ENCODE measurements around the gene NWD2. TPM values are rescaled to one million over a fixed set of nuclear protein-coding genes. Genes with fewer than 3 reads are reported as not detected.
A peak's percentile ranks its signal among the peaks of the same experiment; 100 is the strongest.

The NWD2 gene
- total and polyA plus RNA-seq, 4 donors, result 3.5 to 10.3 (median 9.1) TPM

GRCh38 chr4:37445023-37445422, 200.5 kb downstream of the NWD2 start:
- no peak overlapping the region for H3K4me3 ChIP-seq (ENCODE audit: low read depth, low read length)
- H3K27me3 ChIP-seq (ENCODE audit: control insufficient read depth, insufficient read depth, low read length), result no peaks in the 10 kb centered on the region
- WGBS (ENCODE audit: insufficient coverage), result 98% methylated on average over 7 of the region's 9 CpGs

GRCh38 chr4:37446016-37446415, 201.5 kb downstream of the NWD2 start:
- H3K4me3 ChIP-seq (ENCODE audit: low read depth, low read length), result no peak overlapping the region
- H3K36me3 ChIP-seq (ENCODE audit: control insufficient read depth, insufficient read depth, low read length), result no peaks in the 10 kb centered on the region
- no peaks in the 10 kb centered on the region for H3K9me3 ChIP-seq (ENCODE audit: control insufficient read depth, insufficient read depth, low read length)
- H3K27ac ChIP-seq (ENCODE audit: low read depth, low read length), result no peak overlapping the region
- no peaks in the 10 kb centered on the region for H3K27me3 ChIP-seq (ENCODE audit: control insufficient read depth, insufficient read depth, low read length)
- no peaks in the 10 kb centered on the region for H3K4me1 ChIP-seq (ENCODE audit: control insufficient read depth, insufficient read depth, low read length)
- WGBS (ENCODE audit: insufficient coverage), result 78% methylated on average over 8 of the region's 8 CpGs
- DNase-seq (ENCODE audit: low read depth in 4 of 6, low spot score in 6 of 6), result no peak

More at GRCh38 chr4:37445023-37445422, 200.5 kb downstream of the NWD2 start:
- Histone ChIP-seq H3K27ac (ENCODE audit: low read depth, low read length) (no peak overlapping the region), H3K4me1 (ENCODE audit: control insufficient read depth, insufficient read depth, low read length) (no peaks in the 10 kb centered on the region), H3K9me3 (ENCODE audit: control insufficient read depth, insufficient read depth, low read length) (no peaks in the 10 kb centered on the region), H3K36me3 (ENCODE audit: control insufficient read depth, insufficient read depth, low read length) (no peaks in the 10 kb centered on the region)
- DNase-seq (ENCODE audit: low read depth in 4 of 6, low spot score in 6 of 6), result no peak

GRCh38 chr4:37447886-37448285, 203.3 kb downstream of the NWD2 start:
- Histone ChIP-seq H3K9me3 (ENCODE audit: control insufficient read depth, insufficient read depth, low read length) (no peaks in the 10 kb centered on the region), H3K36me3 (ENCODE audit: control insufficient read depth, insufficient read depth, low read length) (no peaks in the 10 kb centered on the region), H3K4me1 (ENCODE audit: control insufficient read depth, insufficient read depth, low read length) (no peaks in the 10 kb centered on the region), H3K27ac (ENCODE audit: low read depth, low read length) (no peak overlapping the region), H3K27me3 (ENCODE audit: control insufficient read depth, insufficient read depth, low read length) (no peaks in the 10 kb centered on the region), H3K4me3 (ENCODE audit: low read depth, low read length) (no peak overlapping the region)
- WGBS (ENCODE audit: insufficient coverage), result no CpG with 5 or more reads among the region's 3 CpGs
- DNase-seq (ENCODE audit: low read depth in 4 of 6, low spot score in 6 of 6), result no peak

GRCh38 chr4:37450309-37450708, 205.8 kb downstream of the NWD2 start:
- Histone ChIP-seq H3K4me3 (ENCODE audit: low read depth, low read length) (no peak overlapping the region), H3K27me3 (ENCODE audit: control insufficient read depth, insufficient read depth, low read length) (no peaks in the 10 kb centered on the region), H3K4me1 (ENCODE audit: control insufficient read depth, insufficient read depth, low read length) (peaks cover 11% of the 10 kb centered on the region), H3K36me3 (ENCODE audit: control insufficient read depth, insufficient read depth, low read length) (no peaks in the 10 kb centered on the region), H3K27ac (ENCODE audit: low read depth, low read length) (no peak overlapping the region), H3K9me3 (ENCODE audit: control insufficient read depth, insufficient read depth, low read length) (no peaks in the 10 kb centered on the region)
- DNase-seq (ENCODE audit: low read depth in 4 of 6, low spot score in 6 of 6), result no peak
- 100% methylated on average over 1 of the region's 2 CpGs for WGBS (ENCODE audit: insufficient coverage)

- WGBS (ENCODE audit: insufficient coverage), result 100% methylated on average over 1 of the region's 1 CpG
- no peaks in the 10 kb centered on the region for H3K27me3 ChIP-seq (ENCODE audit: control insufficient read depth, insufficient read depth, low read length)
Observed at GRCh38 chr4:37450911-37451310, 206.4 kb downstream of the NWD2 start.

GRCh38 chr4:37451656-37452055, 207.1 kb downstream of the NWD2 start:
- Histone ChIP-seq H3K9me3 (ENCODE audit: control insufficient read depth, insufficient read depth, low read length) (no peaks in the 10 kb centered on the region), H3K27ac (ENCODE audit: low read depth, low read length) (no peak overlapping the region), H3K27me3 (ENCODE audit: control insufficient read depth, insufficient read depth, low read length) (no peaks in the 10 kb centered on the region), H3K36me3 (ENCODE audit: control insufficient read depth, insufficient read depth, low read length) (no peaks in the 10 kb centered on the region), H3K4me1 (ENCODE audit: control insufficient read depth, insufficient read depth, low read length) (peaks cover 11% of the 10 kb centered on the region), H3K4me3 (ENCODE audit: low read depth, low read length) (no peak overlapping the region)
- DNase-seq (ENCODE audit: low read depth in 4 of 6, low spot score in 6 of 6), result no peak
- no CpG with 5 or more reads among the region's 2 CpGs for WGBS (ENCODE audit: insufficient coverage)

More at GRCh38 chr4:37450911-37451310, 206.4 kb downstream of the NWD2 start:
- no peak overlapping the region for H3K27ac ChIP-seq (ENCODE audit: low read depth, low read length)
- H3K4me1 ChIP-seq (ENCODE audit: control insufficient read depth, insufficient read depth, low read length), result peaks cover 11% of the 10 kb centered on the region
- no peak overlapping the region for H3K4me3 ChIP-seq (ENCODE audit: low read depth, low read length)
- no peaks in the 10 kb centered on the region for H3K36me3 ChIP-seq (ENCODE audit: control insufficient read depth, insufficient read depth, low read length)
- DNase-seq (ENCODE audit: low read depth in 4 of 6, low spot score in 6 of 6), result no peak
- H3K9me3 ChIP-seq (ENCODE audit: control insufficient read depth, insufficient read depth, low read length), result no peaks in the 10 kb centered on the region

- no peaks in the 10 kb centered on the region for H3K27me3 ChIP-seq (ENCODE audit: control insufficient read depth, insufficient read depth, low read length)
- H3K36me3 ChIP-seq (ENCODE audit: control insufficient read depth, insufficient read depth, low read length), result no peaks in the 10 kb centered on the region
- peak overlapping the region; percentile 81 for H3K4me3 ChIP-seq (ENCODE audit: low read depth, low read length)
- peaks cover 11% of the 10 kb centered on the region for H3K4me1 ChIP-seq (ENCODE audit: control insufficient read depth, insufficient read depth, low read length)
- no peaks in the 10 kb centered on the region for H3K9me3 ChIP-seq (ENCODE audit: control insufficient read depth, insufficient read depth, low read length)
- 2% methylated on average over 3 of the region's 3 CpGs for WGBS (ENCODE audit: insufficient coverage)
- H3K27ac ChIP-seq (ENCODE audit: low read depth, low read length), result peak overlapping the region; percentile 59
- peak; percentile 62 to 96 (median 76) for DNase-seq (ENCODE audit: low read depth in 4 of 6, low spot score in 6 of 6)
Observed at GRCh38 chr4:37452952-37453280, 208.4 kb downstream of the NWD2 start.

- H3K9me3 ChIP-seq (ENCODE audit: control insufficient read depth, insufficient read depth, low read length), result no peaks in the 10 kb centered on the region
- H3K36me3 ChIP-seq (ENCODE audit: control insufficient read depth, insufficient read depth, low read length), result no peaks in the 10 kb centered on the region
- no peaks in the 10 kb centered on the region for H3K27me3 ChIP-seq (ENCODE audit: control insufficient read depth, insufficient read depth, low read length)
- peak overlapping the region; percentile 59 for H3K27ac ChIP-seq (ENCODE audit: low read depth, low read length)
- peaks cover 11% of the 10 kb centered on the region for H3K4me1 ChIP-seq (ENCODE audit: control insufficient read depth, insufficient read depth, low read length)
- under 1% methylated on average over 56 of the region's 56 CpGs for WGBS (ENCODE audit: insufficient coverage)
- peak; percentile 31 to 86 (median 56) for DNase-seq (ENCODE audit: low read depth in 4 of 6, low spot score in 6 of 6)
- H3K4me3 ChIP-seq (ENCODE audit: low read depth, low read length), result peak overlapping the region; percentile 81
Observed at GRCh38 chr4:37453281-37453998, 208.9 kb downstream of the NWD2 start.

GRCh38 chr4:37453999-37454800, 209.7 kb downstream of the NWD2 start:
- 0% methylated on average over 21 of the region's 32 CpGs for WGBS (ENCODE audit: insufficient coverage)
- no peaks in the 10 kb centered on the region for H3K36me3 ChIP-seq (ENCODE audit: control insufficient read depth, insufficient read depth, low read length)
- peak overlapping the region; percentile 55 for H3K4me3 ChIP-seq (ENCODE audit: low read depth, low read length)
- H3K4me1 ChIP-seq (ENCODE audit: control insufficient read depth, insufficient read depth, low read length), result peaks cover 11% of the 10 kb centered on the region
- peak overlapping the region; percentile 34 for H3K27ac ChIP-seq (ENCODE audit: low read depth, low read length)
- peak in 2 of 6 donors; percentile 4 to 11 for DNase-seq (ENCODE audit: low read depth in 4 of 6, low spot score in 6 of 6)
- H3K9me3 ChIP-seq (ENCODE audit: control insufficient read depth, insufficient read depth, low read length), result no peaks in the 10 kb centered on the region
- H3K27me3 ChIP-seq (ENCODE audit: control insufficient read depth, insufficient read depth, low read length), result no peaks in the 10 kb centered on the region

Data from spinal cord (tissue), 10 donors.